Endothelial cell of umbilical vein (primary cell): ENCODE measurements around the gene CLDN7. TPM values are rescaled to one million over a fixed set of nuclear protein-coding genes. Genes with fewer than 3 reads are reported as not detected.

Experiments
- BruUV-seq: library from RNA; stranded (reverse); fragments of 400-500 nt; replicated peaks from 2 replicates; lab custom pipeline; 2021; lab: Mats Ljungman, UMichigan
- CTCF ChIA-PET: fragments of 300-600, 350-600 bp; sonication (Branson Sonifier 250); formaldehyde crosslinking; loops from one replicate; lab custom pipeline; 2021; ENCODE audit warnings: antibody characterized with exemption, inconsistent platforms; lab: Charles Lee
- POLR2A ChIA-PET: fragments of 300-600, 350-600 bp; sonication (Branson Sonifier 250); formaldehyde crosslinking; loops from one replicate; lab custom pipeline; 2021; ENCODE audit warnings: antibody characterized with exemption, inconsistent platforms; lab: Charles Lee
- DNase-seq: peaks from one replicate; pipeline ENCODE4 v3.0.0-alpha.2; 2011; ENCODE audit warnings: low read depth, low spot score
- FAIRE-seq: peaks from 2 replicates; lab custom pipeline; 2011; peaks lifted over from hg19 to GRCh38; lab: Jason Lieb, UNC
- H2AFZ ChIP-seq: 2 replicates; pipeline ENCODE4 v1.6.0; 2012; ENCODE audit warnings: low read depth, low read length, control low read depth, inconsistent platforms
- H3K27ac ChIP-seq: 2 replicates; pipeline ENCODE4 v1.5.1; 2011; ENCODE audit warnings: low read depth, mild to moderate bottlenecking, control low read depth, low read length, moderate library complexity; ENCODE audit not compliant: insufficient read depth
- H3K27me3 ChIP-seq, 2 experiments: 2 replicates each; pipeline versions ENCODE4 v1.6.0 to v1.6.1; 2011; ENCODE audit warnings: low read length in 2 of 2, mixed read lengths in 1 of 2; ENCODE audit not compliant: control insufficient read depth in 2 of 2, insufficient read depth in 2 of 2
- H3K36me3 ChIP-seq, 2 experiments: 2 replicates in 1 of 2; 3 replicates in 1 of 2; pipeline ENCODE4 v1.5.1; 2011; ENCODE audit warnings: low read length in 2 of 2, mild to moderate bottlenecking in 1 of 2, moderate library complexity in 1 of 2; ENCODE audit not compliant: control insufficient read depth in 2 of 2, insufficient read depth in 2 of 2; ENCODE audit errors: extremely low read depth in 1 of 2
- H3K4me1 ChIP-seq: 3 replicates; pipeline ENCODE4 v1.5.1; 2011; ENCODE audit warnings: mild to moderate bottlenecking, low read length; ENCODE audit not compliant: control insufficient read depth, insufficient read depth; ENCODE audit errors: extremely low read depth
- H3K4me2 ChIP-seq: 2 replicates; pipeline ENCODE4 v1.6.1; 2011; ENCODE audit warnings: low read length, control low read depth, mixed read lengths; ENCODE audit not compliant: insufficient read depth
- H3K4me3 ChIP-seq, 3 experiments: fragments of 200-600 bp in 1 of 3; sonication (generic), shearing (Covaris generic) in 1 of 3; replicated peaks in 1 of 3; 2 replicates each; pipeline ENCODE4 v1.5.1; 2011 to 2016; ENCODE audit warnings: control low read depth in 3 of 3, low read length in 3 of 3, mild to moderate bottlenecking in 2 of 3, inconsistent platforms in 1 of 3, low read depth in 1 of 3, moderate library complexity in 1 of 3; ENCODE audit not compliant: insufficient read depth in 1 of 3
- H3K79me2 ChIP-seq: 2 replicates; pipeline ENCODE4 v1.6.0; 2012; ENCODE audit warnings: low read length, inconsistent platforms; ENCODE audit not compliant: control insufficient read depth, insufficient read depth
- H3K9ac ChIP-seq: replicated peaks from 2 replicates; pipeline ENCODE3; 2011; ENCODE audit warnings: low read length, control low read depth; ENCODE audit not compliant: insufficient read depth; ENCODE audit errors: extremely low read depth
- H3K9me1 ChIP-seq: replicated peaks from 3 replicates; pipeline ENCODE4 v1.6.0; 2011; ENCODE audit warnings: mild to moderate bottlenecking, low read length; ENCODE audit not compliant: control insufficient read depth, insufficient read depth; ENCODE audit errors: extremely low read depth
- H3K9me3 ChIP-seq: replicated peaks from 2 replicates; pipeline ENCODE4 v1.5.1; 2012; ENCODE audit warnings: low read length, inconsistent platforms; ENCODE audit not compliant: control insufficient read depth, insufficient read depth
- H4K20me1 ChIP-seq: replicated peaks from 2 replicates; pipeline ENCODE3; 2011; ENCODE audit warnings: mild to moderate bottlenecking, low read length; ENCODE audit not compliant: control insufficient read depth, insufficient read depth; ENCODE audit errors: extremely low read depth
- CTCF ChIP-seq, 2 donors: IDR thresholded peaks; 1 replicate in 1 of 2; 2 replicates in 1 of 2; pipeline ENCODE4 v1.5.1; 2011; ENCODE audit warnings: low read length in 2 of 2, mild to moderate bottlenecking in 2 of 2, moderate library complexity in 2 of 2, control low read depth in 1 of 2, inconsistent platforms in 1 of 2, low read depth in 1 of 2; ENCODE audit not compliant: insufficient read depth in 1 of 2; ENCODE audit errors: extremely low read depth in 1 of 2
- EZH2 ChIP-seq: IDR thresholded peaks from 2 replicates; pipeline ENCODE4 v1.6.1; 2012; ENCODE audit warnings: borderline replicate concordance, low read depth, mild to moderate bottlenecking, moderate library complexity, low read length, inconsistent platforms; ENCODE audit not compliant: severe bottlenecking
- FOS ChIP-seq: IDR thresholded peaks from 2 replicates; pipeline ENCODE4 v1.6.1; 2011; ENCODE audit warnings: mild to moderate bottlenecking, low read length, moderate library complexity, borderline replicate concordance; ENCODE audit not compliant: insufficient read depth
- GATA2 ChIP-seq: IDR thresholded peaks from 2 replicates; pipeline ENCODE4 v1.7.0; 2011; ENCODE audit warnings: low read depth, mild to moderate bottlenecking, moderate library complexity, mixed read lengths, low read length; ENCODE audit not compliant: insufficient read length, insufficient read depth
- JUN ChIP-seq: IDR thresholded peaks from 2 replicates; pipeline ENCODE4 v1.6.1; 2011; ENCODE audit warnings: borderline replicate concordance, low read depth; ENCODE audit not compliant: insufficient read length, insufficient read depth
- MAX ChIP-seq: IDR thresholded peaks from 2 replicates; pipeline ENCODE4 v1.6.1; 2011; ENCODE audit not compliant: insufficient read depth, insufficient read length
- MYC ChIP-seq: IDR thresholded peaks from one replicate; pipeline ENCODE4 v1.6.1; 2011; ENCODE audit warnings: mild to moderate bottlenecking, low read depth, low read length
- POLR2A ChIP-seq: IDR thresholded peaks from 2 replicates; pipeline ENCODE4 v1.6.1; 2012; ENCODE audit warnings: low read depth, mild to moderate bottlenecking, control low read depth, low read length
- POLR2AphosphoS5 ChIP-seq: IDR thresholded peaks from 2 replicates; pipeline ENCODE4 v1.6.1; 2012; ENCODE audit warnings: low read depth, mild to moderate bottlenecking, control low read depth, low read length, moderate library complexity; ENCODE audit not compliant: insufficient read depth
- dilution Hi-C: fragments of 300-500 bp; cut with MboI; formaldehyde crosslinking; loops from one replicate; pipeline ENCODE4 v1.15.0; 2019; ENCODE audit warnings: low sequenced_read_pairs; ENCODE audit not compliant: extremely low pct_ligation_motif_present
- intact Hi-C: fragments of 100-400 bp; cut with micrococcal nuclease; formaldehyde crosslinking; loops from one replicate; pipeline ENCODE4 v1.10.0; 2022
- polyA plus RNA-seq, 4 experiments: library from polyadenylated mRNA; depleted of rRNA in 3 of 4; stranded (reverse) in 3 of 4; unstranded in 1 of 4; fragments of >200 nt; gene quantifications; 2 replicates each; pipeline versions ENCODE4 v1.2.1 to v1.2.3, GENCODE V29; 2011 to 2012; ENCODE audit warnings: missing spikeins in 1 of 4
- total RNA-seq: library from RNA; stranded (reverse); gene quantifications from 2 replicates; pipeline ENCODE4 v1.2.3, GENCODE V29; 2021

CLDN7 gene
- total and polyA plus RNA-seq, 2 donors (not counting 3 experiments of a cell fraction or from before 2014, with no cell fraction given): 25.4 to 25.7 TPM

- Histone ChIP-seq H3K4me3 (peak overlapping the region; percentile 57 to 82 (median 65)), H3K9ac (peak overlapping the region; percentile 94), H3K27ac (peak overlapping the region; percentile 95), H3K4me2 (peak overlapping the region; percentile 90), H2AFZ (no peak overlapping the region), H3K9me1 (no peaks in the 10 kb centered on the region), H3K79me2 (peaks cover 48% of the 10 kb centered on the region), H3K27me3 (no peaks in the 10 kb centered on the region), H3K36me3 (peaks cover 3 to 16% of the 10 kb centered on the region in 2 experiments), H3K9me3 (no peaks in the 10 kb centered on the region), H4K20me1 (no peaks in the 10 kb centered on the region), H3K4me1 (peaks cover 23% of the 10 kb centered on the region)
- TF ChIP-seq FOS: no peak
- no peak for TF ChIP-seq POLR2AphosphoS5
- TF ChIP-seq EZH2: no peak
- no peak for TF ChIP-seq JUN
- TF ChIP-seq MYC: no peak
- no peak for TF ChIP-seq POLR2A
- TF ChIP-seq GATA2: no peak
- no peak for TF ChIP-seq MAX
- TF ChIP-seq CTCF (IDR thresholded peaks at IDR 0.05; ENCODE audit: extremely low read depth in 1 of 2, insufficient read depth in 1 of 2, low read depth in 1 of 2, low read length in 2 of 2): no peak
- intact Hi-C loops: loop anchor here (5.0 kb wide), 1 partner anchor 184 kb away; the partner anchor contains the start of genes FGF11 and TMEM102
- ChIA-PET POLR2A (no interaction called here), CTCF (no interaction called here)
- FAIRE-seq (no peak), DNase-seq (no peak)
- dilution Hi-C loops: no loop called here
- BruUV-seq: no TSS peak
Measured at GRCh38 chr17:7253082-7253481, 9.2 kb downstream of the CLDN7 start.
